IMR-90 (cell line): ENCODE results near the gene VSIR.

Experiments
- CEBPB ChIP-seq: IDR thresholded peaks from 2 replicates; pipeline ENCODE4 v1.6.1; 2012; ENCODE audit warnings: low read depth, low read length, improper control_type of control experiment
- CHD1 ChIP-seq: IDR thresholded peaks from 2 replicates; pipeline ENCODE4 v1.6.1; 2012; ENCODE audit warnings: low read depth, low read length, improper control_type of control experiment
- POLR2A ChIP-seq: IDR thresholded peaks from 2 replicates; pipeline ENCODE4 v1.6.1; 2012; ENCODE audit warnings: mild to moderate bottlenecking, low read depth, low read length
- RAD21 ChIP-seq: IDR thresholded peaks from 2 replicates; pipeline ENCODE4 v1.6.1; 2012; ENCODE audit warnings: low read length, improper control_type of control experiment
- RCOR1 ChIP-seq: IDR thresholded peaks from 2 replicates; pipeline ENCODE4 v1.6.1; 2012; ENCODE audit warnings: mild to moderate bottlenecking, low read length, improper control_type of control experiment; ENCODE audit not compliant: insufficient replicate concordance
- RFX5 ChIP-seq: IDR thresholded peaks from 2 replicates; pipeline ENCODE4 v1.8.0; 2012; ENCODE audit warnings: low read depth, mild to moderate bottlenecking, low read length, moderate library complexity
- TF ChIP-seq, protein P1 (sequence below): conservative IDR thresholded peaks from 2 replicates; pipeline ENCODE4 v1.5.1; 2012; ENCODE audit warnings: mild to moderate bottlenecking, low read depth, low read length, improper control_type of control experiment
- TF ChIP-seq, protein P2 (sequence below): fragments of 150-350 bp; IDR thresholded peaks from 2 replicates; pipeline ENCODE4 v1.6.1; 2017; ENCODE audit warnings: mild to moderate bottlenecking, antibody characterized with exemption, low read length, low read depth

DNA sequence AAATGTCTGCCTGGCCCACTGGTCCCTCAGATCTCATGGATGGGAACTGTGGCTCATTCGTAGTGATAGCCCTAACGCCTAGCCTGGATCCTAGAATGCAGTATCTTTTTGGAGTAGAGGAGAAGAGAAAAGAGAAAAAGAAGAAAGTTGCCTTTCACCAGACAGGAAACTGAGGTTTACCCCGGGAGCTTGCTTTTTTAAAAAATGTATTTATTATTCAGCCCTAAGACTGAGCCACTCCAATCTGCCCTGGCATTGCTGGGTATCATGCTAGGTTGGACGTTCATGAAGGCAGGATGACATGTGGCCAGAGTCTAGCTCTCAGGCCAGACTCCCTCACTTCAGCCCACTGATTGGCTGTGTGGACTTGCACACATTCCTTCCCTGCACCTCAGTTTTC lies 32.3 kb downstream of the VSIR start:
- TF ChIP-seq, protein P1, sequence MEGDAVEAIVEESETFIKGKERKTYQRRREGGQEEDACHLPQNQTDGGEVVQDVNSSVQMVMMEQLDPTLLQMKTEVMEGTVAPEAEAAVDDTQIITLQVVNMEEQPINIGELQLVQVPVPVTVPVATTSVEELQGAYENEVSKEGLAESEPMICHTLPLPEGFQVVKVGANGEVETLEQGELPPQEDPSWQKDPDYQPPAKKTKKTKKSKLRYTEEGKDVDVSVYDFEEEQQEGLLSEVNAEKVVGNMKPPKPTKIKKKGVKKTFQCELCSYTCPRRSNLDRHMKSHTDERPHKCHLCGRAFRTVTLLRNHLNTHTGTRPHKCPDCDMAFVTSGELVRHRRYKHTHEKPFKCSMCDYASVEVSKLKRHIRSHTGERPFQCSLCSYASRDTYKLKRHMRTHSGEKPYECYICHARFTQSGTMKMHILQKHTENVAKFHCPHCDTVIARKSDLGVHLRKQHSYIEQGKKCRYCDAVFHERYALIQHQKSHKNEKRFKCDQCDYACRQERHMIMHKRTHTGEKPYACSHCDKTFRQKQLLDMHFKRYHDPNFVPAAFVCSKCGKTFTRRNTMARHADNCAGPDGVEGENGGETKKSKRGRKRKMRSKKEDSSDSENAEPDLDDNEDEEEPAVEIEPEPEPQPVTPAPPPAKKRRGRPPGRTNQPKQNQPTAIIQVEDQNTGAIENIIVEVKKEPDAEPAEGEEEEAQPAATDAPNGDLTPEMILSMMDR: no peak
- TF ChIP-seq RCOR1 (no peak), CHD1 (no peak), POLR2A (no peak), CEBPB (no peak), RAD21 (no peak), RFX5 (no peak)
- TF ChIP-seq, protein P2, sequence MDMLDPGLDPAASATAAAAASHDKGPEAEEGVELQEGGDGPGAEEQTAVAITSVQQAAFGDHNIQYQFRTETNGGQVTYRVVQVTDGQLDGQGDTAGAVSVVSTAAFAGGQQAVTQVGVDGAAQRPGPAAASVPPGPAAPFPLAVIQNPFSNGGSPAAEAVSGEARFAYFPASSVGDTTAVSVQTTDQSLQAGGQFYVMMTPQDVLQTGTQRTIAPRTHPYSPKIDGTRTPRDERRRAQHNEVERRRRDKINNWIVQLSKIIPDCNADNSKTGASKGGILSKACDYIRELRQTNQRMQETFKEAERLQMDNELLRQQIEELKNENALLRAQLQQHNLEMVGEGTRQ: no peak
